Dedifferentiated amniotic fluid mesenchymal stem cell (primary cell): Measurements from ENCODE around the gene RAB3GAP2.
"Not testable (repeated sequence)": the region's sequence is repeated elsewhere in the genome, so short reads cannot be mapped to it uniquely, and the experiment has no call there.

Experiments used
- DNase-seq: peaks from one replicate; pipeline ENCODE4 v3.0.0-alpha.2; 2016; ENCODE audit errors: extremely low spot score

Gene RAB3GAP2

GRCh38 chr1:220139966-220140365, 132.3 kb downstream of the RAB3GAP2 start:
- no peak for DNase-seq

GRCh38 chr1:220137019-220137786, 135.1 kb downstream of the RAB3GAP2 start:
- no peak for DNase-seq

GRCh38 chr1:220135755-220136154, 136.5 kb downstream of the RAB3GAP2 start:
- DNase-seq = no peak

GRCh38 chr1:220129479-220130210, 142.6 kb downstream of the RAB3GAP2 start:
- no peak for DNase-seq

GRCh38 chr1:220127076-220127475, 145.2 kb downstream of the RAB3GAP2 start:
- DNase-seq = no peak

- peak; percentile 50 for DNase-seq
Measured at GRCh38 chr1:220124542-220124941, 147.7 kb downstream of the RAB3GAP2 start.

- DNase-seq = no peak
Measured at GRCh38 chr1:220123889-220124288, 148.4 kb downstream of the RAB3GAP2 start.

- no peak for DNase-seq
Measured at GRCh38 chr1:220123066-220123465, 149.2 kb downstream of the RAB3GAP2 start.

- no peak for DNase-seq
Measured at GRCh38 chr1:220121791-220122530, 150.3 kb downstream of the RAB3GAP2 start.

- no peak for DNase-seq
Measured at GRCh38 chr1:220119043-220119512, 153.2 kb downstream of the RAB3GAP2 start.

- no peak for DNase-seq
Measured at GRCh38 chr1:220113136-220113695, 159.0 kb downstream of the RAB3GAP2 start.

- not testable (repeated sequence) for DNase-seq
Measured at GRCh38 chr1:220112600-220112999, 159.7 kb downstream of the RAB3GAP2 start.

- DNase-seq = not testable (repeated sequence)
Measured at GRCh38 chr1:220110473-220110872, 161.8 kb downstream of the RAB3GAP2 start.

- no peak for DNase-seq
Measured at GRCh38 chr1:220099826-220100225, 172.4 kb downstream of the RAB3GAP2 start.
